NCI-H1105 treated with DMSO at 0.1 percent for 48 hours (cell line): Measurements from ENCODE around the gene SLC10A3.

ENCODE experiments used
- DNase-seq: peaks from one replicate; lab custom pipeline; 2025; lab: John Stamatoyannopoulos, UW

Gene SLC10A3, protein sequence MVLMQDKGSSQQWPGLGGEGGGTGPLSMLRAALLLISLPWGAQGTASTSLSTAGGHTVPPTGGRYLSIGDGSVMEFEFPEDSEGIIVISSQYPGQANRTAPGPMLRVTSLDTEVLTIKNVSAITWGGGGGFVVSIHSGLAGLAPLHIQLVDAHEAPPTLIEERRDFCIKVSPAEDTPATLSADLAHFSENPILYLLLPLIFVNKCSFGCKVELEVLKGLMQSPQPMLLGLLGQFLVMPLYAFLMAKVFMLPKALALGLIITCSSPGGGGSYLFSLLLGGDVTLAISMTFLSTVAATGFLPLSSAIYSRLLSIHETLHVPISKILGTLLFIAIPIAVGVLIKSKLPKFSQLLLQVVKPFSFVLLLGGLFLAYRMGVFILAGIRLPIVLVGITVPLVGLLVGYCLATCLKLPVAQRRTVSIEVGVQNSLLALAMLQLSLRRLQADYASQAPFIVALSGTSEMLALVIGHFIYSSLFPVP

DNA sequence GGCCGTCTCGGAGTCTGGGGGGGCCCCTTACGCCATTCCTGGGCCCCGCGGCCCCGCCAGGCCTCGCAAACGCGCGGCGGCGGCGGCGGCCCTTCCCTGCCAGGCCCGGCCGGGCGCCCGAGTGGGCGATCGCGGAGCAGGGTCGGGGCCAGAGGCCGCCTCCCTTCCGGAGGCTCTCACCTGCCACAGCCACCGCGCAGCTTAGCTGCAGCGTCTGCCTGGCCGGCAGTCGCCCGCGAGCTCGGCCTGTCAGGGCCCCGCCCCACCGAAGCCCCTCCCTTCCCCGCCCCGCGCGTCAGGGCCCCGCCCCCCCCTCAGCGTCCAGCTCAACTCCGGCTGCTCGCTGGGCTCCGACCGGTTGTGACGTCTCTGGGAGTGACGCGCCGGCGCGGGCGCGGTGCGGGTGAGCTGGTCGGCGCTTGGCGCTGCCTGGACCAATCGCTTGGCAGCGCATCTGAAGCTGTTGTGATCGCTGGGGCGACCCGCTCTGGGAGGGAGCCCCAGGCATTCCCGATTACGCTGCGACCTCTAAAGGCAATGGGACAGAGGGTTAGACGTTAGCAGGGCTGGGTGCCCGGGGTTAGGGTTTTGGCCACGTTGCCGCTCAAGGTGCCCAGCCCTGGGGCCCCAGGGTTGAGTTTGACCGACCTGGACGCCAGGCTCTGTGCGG, at the start of gene SLC10A3:
Gene SLC10A3, minus strand, starts transcription at position 216 of the 670 bp plus-strand sequence. CDS start 1,689 bp downstream, outside the sequence.
- DNase-seq, result peak; percentile 94

DNA sequence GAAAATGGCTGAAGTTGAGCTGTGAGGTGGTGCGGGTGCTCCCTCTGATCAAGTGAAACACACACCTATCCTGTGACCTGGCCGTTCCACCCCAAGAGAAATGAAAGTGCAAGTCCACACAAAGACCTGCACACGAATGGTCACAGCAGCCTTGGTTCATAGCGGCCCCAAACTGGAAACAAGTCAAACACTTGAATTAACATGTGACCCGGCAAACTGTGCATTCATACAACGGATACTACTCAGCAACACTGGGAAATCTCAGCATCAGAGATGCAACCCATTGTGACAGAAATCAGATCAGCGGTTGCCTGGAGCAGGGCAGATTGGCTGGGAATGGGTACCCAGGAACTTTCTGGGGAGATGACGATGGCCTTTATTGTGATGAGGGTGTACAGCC, 48.6 kb upstream of the SLC10A3 start:
- DNase-seq, result no peak

DNA sequence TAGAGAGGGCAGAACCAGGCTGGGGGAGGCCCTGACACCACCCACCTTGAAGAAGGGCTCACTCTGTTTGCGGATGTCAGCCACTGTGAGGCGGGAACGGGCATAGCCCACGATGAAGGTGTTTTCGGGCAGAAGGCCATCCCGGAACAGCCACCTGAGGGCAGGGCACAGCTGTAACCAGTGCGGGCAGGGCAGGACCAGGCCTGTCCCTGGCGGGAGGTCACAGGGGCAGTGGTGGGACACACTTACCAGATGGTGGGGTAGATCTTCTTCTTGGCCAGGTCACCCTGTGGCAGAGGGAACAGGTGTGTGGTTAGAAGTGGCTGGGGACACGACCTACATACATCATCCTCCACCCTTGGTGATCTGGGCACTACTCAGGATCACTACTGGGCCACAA, 45.5 kb upstream of the SLC10A3 start:
- DNase-seq, result no peak

DNA sequence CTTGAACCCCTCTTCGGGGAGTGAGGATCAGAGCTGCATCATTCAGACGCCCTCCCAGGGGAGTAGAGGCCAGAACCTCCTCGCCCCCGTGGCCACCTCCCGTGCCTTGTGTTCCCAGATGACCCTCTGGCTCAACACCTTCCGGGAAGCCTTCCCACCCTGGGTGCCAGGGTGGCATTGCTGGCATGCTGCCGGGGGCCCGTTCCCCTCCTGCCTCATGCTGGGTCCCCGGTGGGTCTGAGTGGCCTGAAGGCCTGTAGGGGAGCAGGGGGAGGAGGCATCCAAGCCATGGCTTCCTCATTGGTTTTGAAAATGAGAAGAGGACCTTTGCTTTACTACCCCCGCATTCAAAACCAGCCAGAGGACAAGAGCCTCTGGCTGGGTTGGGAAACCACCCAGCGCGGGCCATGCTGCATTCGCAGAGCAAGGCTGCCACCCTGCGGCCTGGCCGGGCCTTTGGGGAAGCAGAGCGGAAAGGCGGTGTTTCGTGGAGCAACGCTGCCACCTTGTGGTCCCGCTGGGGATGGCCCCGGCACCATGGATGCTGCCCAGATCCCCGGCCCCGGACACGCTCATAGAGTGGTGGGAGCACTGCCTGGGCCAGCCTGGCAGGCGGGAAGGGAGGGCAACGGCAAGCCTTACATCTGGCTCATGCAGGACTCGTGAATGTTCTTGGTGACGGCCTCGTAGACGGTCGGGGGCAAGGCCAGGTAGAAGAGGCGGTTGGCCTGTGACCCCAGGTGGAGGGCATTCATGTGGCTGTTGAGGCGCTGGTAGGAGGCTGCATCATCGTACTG, 44.3 kb upstream of the SLC10A3 start:
- peak; percentile 76 for DNase-seq

DNA sequence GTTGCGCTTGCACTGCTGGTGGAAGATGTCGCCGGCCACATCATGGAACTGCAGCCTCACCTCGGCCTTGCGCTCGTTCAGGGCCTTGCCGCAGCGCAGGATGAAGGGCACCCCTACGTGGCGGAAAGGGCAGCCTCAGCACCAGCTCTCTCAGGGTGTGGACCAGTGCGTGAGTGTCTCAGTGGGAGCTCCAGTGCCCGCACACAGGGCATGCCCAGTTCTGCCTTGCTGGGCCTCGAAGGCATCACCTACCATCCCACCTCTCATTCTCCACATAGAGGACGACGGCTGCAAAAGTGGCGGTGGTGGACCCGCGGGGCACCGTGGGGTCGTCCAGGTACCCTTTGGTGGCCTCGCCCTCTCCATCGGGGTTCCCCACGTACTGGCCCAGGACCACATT, 42.3 kb upstream of the SLC10A3 start:
- no peak for DNase-seq

DNA sequence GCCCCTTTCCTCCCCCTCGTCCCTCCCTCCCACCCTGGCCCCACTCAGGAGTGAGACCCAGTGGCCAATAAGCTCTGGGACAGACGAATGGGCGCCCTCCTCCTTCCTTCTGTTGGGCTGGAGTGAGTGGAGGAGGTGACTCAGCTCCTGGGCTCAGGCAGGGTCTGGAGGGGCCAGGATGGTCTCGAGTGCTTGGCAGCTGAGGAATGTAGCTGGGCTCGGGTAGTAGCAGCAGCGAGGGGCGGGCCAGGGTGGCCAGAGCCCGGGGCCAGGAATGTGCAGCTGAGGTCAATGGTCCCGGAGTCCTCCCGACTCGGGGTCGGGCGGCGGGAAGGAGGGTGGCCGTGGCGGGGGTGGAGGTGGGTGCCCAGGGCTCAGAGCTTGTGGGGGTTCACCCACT, 41.2 kb upstream of the SLC10A3 start:
- DNase-seq, result no peak

DNA sequence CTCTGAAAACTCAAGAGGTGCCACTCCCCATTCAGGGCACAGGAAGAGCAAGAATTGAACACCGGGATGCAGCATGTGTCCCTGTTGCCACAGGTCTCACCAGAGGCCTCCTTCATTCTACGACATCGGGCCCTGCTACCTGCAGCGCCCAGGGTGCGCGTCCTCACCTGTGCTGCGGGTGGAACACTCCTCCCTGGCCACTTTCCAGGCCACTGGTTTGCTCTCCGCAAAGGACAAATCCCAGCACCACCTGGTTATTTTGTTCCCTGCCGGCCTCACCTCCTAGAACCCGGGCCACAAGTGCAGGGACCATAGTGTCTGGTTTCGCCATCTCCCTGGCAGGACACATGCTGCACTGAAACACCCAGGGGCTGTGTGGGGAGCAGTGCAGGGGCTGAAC, 39.9 kb upstream of the SLC10A3 start:
- no peak for DNase-seq

DNA sequence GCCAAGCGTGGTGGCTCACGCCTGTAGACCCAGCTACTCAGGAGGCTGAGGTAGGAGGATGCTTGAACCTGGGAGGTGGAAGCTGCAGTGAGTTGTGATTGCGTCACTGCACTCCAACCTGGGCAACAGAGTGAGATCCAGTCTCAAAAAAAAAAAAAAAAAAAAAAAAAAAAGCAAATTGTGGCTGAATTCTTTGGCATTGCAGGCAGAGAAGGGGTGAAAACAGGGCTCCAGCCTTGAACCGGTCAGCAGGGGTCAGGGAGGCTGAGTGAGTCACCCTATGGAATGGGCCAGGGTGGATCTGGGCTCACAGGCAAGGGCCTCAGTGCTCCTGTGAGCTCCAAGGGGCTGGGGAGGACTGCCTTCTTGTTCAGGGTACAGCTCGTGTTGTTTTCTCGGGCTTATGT, 38.8 kb upstream of the SLC10A3 start:
- no peak for DNase-seq

DNA sequence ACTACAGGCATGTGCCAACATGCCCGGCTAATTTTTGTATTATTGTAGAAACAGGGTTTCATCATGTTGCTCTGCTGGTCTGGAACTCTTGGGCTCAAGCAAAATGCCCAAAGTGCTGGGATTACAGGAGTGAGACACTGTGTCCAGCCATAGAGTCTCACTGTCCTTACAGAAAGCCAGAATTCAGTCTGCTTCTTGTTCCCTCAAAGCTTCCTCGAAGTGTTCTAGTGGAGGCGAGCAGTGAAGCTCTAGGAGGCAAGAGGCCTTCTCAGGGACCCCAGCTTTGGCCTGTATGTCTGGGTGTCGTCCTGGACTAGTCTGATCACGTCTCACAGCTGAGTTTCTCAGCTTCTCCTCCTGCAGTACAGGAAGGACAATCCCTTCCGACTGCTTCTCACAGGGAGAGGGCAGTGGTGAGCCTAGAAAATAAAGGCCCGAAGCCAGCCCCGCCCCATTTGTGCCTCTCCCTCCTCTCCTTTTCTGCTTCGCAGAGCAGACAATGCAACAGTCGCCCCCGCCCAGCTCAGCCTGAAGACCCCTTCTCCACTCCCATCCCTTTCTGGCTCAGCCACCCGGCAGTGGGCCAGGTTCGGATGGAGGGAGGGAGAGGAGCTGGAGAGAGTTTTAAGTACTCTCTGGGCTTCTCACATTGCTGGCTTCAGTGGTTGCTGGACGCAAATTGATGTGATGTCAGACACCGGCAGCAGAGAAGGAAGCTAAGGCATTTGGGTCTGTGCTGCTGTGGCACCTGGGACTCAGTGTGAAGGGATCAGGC, 36.7 kb upstream of the SLC10A3 start:
- peak; percentile 83 for DNase-seq

DNA sequence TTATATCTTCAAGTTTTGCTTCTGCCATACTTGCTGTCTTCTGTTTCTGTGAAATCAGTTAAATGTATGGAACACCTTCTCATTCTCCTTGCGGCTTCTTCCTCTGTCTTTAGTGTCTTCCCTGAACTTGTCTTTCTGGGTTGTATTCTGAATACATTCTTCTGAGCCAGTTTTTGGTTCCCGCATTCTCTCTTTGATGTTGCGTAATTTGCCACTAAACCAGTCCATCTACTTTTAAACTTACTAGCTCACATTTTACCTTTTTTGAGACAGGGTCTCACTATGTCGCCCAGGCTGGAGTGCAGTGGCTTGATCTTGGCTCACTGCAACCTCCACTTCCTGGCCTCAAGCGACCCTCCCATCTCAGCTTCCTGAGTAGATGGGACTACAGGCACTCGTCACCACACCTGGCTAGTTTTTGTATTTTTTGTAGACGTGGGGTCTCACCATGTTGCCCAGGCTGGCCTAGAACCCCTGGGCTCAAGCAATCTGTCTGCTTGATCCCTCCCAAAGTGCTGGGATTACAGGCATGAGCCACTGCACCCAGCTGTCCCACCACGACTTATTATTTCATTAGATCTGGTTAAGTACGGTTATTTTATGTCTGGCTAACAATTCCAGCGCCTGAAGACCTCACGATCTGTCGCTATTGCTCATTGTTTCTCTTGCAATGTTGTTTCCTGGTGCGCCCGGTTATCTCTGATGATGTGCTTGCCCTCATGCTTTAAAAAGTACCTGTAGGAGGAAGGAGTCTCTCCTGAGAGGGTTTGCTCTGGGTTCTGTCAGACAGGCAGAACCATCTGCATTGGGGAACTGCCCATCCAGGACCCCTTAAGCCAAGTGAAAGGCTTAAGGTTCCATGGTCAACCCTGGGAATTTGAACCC, 35.4 kb upstream of the SLC10A3 start:
- DNase-seq, result no peak

DNA sequence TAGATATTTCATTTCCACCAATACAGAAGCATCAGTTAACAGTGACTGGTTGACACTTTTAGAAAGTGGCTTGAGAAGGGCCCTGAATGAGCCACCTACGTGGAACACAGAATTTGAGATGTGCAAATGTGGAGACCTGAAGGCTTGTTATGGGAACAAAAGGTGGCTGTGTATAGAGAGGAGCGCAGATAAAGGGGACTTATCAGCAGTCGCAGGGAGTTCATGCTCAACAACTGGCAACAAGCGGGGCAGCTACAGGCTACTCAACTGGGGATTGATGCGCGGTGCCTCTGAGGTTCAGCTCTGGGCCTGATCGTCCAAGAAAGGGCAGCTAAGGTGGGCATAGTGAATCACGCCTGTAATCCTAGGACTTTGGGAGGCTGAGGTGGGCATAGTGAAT, 29.0 kb upstream of the SLC10A3 start:
- DNase-seq, result no peak

DNA sequence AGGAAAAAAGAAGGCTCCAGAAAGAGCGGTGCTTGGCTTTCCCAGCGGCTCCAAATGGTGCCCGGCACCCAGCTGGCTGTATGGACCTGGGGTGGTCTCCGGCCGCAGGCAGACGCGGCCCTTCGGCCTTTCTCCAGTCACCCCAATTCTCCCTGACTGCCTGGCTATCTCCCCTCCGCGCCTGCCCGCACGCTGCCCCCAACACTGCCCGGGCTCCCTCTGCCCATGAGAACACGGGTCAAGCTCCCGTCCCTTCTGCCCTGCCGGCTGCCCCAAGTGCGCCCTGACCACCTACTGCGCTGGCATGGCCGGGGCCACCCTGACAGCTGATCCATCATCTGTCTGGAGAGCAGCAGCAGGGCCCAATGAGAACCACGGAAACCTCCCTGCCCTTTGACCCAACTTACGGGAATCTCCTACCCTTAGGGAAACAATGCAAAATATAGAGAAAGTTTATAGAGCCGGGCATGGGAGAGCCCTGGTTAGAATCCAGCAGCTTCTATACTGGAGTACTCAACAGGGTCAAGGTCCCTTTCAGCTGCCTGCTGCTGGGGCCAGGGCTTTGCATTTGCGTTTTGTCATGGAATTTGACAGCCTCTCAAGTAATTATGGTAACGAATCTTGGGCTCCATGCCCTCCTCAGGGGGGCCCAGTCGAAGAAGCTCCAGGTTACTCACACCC, 26.8 kb upstream of the SLC10A3 start:
- no peak for DNase-seq

DNA sequence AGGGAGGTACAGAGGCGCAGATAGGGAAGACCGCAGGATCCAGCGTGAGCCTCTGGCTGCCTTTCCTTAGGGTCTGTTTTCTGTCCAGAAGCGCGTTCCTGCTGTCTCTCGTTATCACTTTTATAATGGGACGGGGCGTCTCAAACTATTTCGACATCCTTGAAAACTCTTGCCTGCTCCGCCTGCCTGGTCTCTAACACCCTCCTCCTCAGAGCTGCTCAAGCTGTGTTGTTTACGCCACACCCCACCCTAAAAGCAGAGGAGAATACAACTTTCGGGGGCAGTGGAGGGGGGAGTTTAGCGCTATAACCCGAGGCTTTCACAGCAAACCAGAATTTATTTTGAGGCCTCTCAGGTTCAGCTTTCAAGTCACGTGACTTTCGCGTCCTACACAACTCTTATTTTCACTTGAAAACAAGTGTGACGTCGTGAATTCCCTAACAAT, 26.2 kb upstream of the SLC10A3 start:
- DNase-seq, result no peak

DNA sequence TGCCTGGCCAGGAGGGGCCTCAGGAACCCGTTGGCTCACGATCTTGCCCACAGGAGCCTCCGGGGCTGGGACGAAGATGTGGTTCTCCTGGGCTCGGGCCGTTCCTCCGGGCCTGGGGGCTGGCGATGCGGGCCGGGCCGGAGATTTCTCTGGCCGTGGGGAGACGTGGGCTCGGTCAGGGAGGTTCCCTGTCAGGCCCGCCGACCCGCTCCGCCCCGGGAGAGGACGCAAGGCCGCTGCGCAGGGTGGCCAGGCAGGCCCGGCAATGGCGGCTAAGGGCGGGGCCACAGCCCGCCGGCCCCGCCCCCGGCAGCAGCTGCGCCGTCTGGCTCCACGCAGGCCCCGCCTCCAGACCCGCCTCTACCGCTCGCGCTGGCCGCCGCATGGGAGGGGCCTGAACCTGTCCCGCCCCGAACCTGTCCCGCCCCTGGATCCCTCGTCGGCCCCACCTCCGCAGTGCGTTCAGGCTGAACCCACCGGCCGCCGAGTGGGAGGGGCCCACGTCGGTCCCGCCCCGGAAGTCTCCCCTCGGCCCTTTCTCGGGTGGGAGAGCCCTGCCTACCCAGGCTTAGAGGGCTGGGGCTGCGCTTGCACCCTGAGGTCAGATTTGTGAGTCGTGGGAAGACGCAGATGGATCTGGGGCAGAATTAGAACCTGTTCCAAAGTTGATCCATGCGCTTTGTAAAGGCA, 25.7 kb upstream of the SLC10A3 start, which contains the start of gene FAM3A:
Gene FAM3A, minus strand, starts transcription at position 267 of the 690 bp plus-strand sequence. CDS start 460 bp downstream, outside the sequence.
- peak; percentile 93 for DNase-seq

DNA sequence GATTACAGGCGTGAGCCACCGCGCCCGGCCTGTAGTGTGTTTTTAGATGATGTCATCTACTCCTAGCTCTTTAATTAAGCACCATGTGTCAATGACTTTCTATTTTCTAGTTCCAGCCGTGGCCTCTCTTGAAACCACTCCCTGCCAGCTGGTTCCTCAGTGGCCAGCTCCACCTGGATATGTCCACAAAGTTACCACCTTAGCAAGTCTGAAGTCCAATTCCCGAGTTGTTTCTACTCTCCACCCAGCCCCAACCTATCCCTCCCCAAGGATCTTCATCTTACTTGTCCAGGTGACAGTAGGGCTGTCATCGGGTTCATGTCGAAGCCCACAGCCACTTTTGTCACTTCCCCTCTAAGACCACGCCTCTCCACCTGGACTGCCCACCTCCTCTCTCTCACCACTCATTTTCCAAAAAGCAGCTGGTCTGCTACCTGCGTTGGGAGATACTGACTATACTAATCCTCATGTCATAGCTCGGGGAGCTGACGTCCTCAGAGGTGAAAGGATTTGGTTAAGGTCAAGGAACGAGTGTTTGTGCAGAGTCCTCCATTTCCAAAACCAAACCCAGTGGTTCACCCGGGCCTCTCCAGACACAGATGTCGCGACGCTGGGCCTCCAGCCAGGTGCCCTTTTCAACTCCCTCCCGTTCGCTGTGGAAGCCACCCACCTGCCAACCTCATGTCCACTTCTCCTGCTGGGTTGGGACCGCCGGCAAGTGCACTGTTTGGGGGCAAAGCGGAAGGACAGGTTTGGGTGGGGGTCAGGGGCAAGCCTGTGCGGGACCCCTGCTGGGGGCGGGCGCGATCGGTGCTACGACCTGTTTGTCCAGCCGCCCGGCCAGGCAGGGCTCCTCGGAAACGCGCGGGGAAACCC, 24.9 kb upstream of the SLC10A3 start:
- DNase-seq, result peak; percentile 66

DNA sequence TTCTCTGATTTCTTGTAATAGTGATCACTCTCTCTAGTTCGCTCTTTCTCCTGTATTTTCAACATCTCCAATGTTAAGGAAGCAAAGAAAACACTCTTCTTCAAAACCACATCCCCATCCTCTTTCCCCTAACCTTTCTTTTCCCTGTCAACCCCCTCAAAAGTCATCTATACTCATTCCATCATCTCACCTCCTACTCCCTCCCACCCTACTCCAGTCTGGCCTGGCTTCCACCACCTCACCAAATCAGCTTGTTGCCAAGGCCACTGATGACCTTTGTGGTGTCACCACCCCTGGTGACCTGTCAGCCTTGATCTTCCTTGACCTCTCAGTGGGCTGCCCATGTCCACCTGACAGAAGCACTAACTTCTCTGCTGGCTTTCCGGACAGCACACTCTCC, 23.3 kb upstream of the SLC10A3 start:
- DNase-seq, result no peak

DNA sequence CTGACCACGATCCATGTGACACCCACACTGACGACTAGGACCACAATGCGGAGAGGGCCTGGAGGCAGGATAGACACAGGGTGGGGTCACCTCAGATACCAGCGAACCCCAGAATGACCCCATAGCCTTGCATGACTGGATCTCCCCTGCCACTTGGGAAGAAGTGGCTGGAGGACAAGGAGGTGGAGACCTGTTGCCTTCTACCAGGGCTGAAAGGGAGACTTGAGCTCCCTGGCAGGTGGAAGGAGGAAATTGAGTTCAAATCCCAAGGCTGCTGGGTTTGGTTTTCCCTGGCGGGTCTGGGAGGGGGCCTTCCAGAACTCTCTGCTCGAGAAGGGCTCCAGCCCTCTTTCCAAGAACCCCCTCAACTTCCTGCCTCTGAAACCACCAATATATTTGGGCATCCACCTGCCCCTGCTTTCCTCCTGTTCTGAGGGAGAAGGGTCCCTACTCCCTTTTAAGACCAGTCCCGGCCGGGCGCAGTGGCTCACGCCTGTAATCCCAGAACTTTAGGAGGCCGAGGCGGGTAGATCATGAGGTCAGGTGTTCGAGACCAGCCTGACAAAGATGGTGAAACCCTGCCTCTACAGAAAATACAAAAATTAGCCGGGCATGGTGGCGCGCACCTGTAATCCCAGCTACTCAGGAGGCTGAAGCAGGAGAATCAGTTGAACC, 22.6 kb upstream of the SLC10A3 start:
- no peak for DNase-seq

DNA sequence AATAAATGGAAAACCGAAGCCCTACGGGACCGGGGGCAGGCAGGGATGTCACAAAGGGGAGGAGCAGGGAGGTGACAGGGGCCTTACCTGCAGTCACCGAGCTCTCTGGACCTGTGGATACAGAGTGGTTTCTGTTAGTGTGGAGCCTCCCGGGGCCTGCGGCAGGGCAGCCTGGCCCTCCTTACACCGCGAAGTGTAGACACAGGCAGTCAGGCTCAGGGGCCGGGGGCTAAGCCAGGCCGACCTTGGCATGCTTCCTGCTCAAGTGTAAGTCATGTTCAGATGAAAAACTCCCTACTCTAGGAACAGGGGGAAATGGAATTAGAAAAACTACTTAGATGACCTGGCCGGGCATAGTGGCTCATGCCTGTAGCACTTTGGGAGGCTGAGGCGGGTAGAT, 21.3 kb upstream of the SLC10A3 start:
- DNase-seq, result no peak
